Effector CD8-positive, alpha-beta T cell (primary cell): ENCODE measurements around the gene GRIPAP1.

ENCODE experiments used
- DNase-seq: peaks from one replicate; lab custom pipeline; 2025; lab: John Stamatoyannopoulos, UW
- total RNA-seq, 4 experiments: gene quantifications; one replicate each; lab custom pipeline; 2026; lab: John Stamatoyannopoulos, UW

GRIPAP1 gene, protein sequence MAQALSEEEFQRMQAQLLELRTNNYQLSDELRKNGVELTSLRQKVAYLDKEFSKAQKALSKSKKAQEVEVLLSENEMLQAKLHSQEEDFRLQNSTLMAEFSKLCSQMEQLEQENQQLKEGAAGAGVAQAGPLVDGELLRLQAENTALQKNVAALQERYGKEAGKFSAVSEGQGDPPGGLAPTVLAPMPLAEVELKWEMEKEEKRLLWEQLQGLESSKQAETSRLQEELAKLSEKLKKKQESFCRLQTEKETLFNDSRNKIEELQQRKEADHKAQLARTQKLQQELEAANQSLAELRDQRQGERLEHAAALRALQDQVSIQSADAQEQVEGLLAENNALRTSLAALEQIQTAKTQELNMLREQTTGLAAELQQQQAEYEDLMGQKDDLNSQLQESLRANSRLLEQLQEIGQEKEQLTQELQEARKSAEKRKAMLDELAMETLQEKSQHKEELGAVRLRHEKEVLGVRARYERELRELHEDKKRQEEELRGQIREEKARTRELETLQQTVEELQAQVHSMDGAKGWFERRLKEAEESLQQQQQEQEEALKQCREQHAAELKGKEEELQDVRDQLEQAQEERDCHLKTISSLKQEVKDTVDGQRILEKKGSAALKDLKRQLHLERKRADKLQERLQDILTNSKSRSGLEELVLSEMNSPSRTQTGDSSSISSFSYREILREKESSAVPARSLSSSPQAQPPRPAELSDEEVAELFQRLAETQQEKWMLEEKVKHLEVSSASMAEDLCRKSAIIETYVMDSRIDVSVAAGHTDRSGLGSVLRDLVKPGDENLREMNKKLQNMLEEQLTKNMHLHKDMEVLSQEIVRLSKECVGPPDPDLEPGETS
- total RNA-seq, result 125 to 145 (median 131) reads per million in 4 experiments

DNA sequence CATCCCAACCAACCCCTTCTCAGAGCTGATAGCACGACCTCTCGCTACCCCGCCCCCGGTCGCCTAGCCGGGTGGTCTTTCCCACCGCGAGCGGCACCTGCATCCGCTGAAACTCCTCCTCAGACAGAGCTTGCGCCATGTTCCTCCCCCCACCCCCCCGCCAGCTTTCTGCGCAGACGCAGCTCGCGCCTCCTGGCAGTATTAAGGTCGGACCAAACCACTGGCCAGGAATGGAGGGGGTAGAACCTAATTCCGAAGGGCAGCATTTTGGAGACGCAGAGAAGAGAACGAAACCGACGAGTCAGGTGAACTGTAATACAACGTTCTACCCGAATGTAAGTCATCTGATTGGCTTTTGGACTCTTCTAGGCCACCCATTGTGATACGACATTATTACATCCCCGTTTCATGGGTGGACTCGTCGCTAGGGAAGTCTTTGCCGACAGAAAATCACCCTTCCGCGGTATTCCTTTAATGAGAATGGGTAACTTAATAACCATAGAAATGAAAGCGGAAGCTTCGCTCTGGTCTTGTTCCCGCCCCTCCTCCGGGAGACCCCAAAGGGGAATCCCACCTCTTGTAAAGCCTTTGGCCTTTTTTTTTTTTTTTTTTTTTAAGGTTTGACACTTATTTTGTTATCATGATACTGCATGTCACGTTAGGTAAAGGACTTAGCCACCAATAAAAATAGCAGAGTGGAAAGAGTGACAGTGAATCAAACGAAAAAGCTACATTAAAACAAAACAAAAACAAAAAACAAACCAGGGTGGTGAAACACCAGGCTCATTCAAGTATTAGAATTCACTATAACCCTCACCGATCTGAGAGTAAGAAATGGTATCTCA, at the start of gene GRIPAP1:
GRIPAP1 (minus strand) TSS at position 174 of the 845 bp plus-strand sequence; CDS start at position 139, 35 bp downstream.
- peak; percentile 74 for DNase-seq

DNA sequence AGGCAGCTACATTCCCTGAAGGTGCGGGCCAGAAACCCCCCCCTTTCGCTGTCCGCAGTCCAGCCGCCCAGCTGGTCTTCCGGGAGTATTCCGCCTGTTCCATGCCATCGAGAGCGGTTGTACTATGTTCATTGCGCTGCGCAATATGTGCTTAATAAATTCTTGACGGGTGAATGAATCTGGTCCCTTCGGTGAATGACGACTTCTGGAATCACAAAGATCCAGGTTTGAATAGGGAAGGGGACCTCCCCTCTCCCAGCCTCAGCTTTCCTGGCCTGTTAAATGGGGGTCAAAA, 41.9 kb upstream of the GRIPAP1 start:
- no peak for DNase-seq

DNA sequence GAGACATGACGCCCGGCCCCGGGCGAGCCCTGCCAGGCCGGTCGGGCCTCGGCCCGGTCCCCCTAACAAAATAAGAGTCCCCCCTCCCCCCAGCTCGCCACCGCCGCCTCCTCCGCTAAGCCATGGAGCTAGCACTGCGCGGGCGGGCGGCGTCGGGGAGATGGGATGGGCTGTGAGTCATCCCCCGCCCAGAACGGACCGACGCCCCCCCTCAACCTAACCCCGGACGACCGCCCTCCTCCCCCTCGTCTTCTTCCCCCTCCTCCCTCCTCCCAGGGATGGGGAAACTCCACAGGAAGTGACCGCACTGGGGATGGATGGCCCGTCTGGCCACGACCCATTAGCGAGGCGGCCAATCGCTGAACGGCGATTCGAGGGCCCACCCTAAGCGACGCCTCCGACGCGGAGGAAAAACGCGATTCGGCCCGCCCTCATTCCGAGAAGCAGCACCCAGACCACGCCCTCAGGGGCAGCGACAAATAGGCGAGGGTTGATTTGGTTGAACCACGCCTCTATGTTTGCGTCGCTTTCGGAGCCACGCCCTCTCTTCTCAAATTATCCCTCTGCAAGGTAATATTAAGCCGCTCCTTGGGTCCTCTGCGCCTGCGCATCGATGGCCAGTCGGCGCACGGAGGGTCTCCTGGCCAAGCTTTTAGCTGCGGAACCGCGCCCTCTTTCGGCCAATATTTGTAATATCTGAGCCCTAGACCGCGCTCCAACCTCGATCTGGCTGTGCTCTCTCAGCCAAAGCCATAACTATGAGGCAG, 41.3 kb upstream of the GRIPAP1 start, which contains the start of gene TFE3:
TFE3 (minus strand) TSS at position 138 of the 767 bp plus-strand sequence; CDS start at position 7, 131 bp downstream.
- peak; percentile 93 for DNase-seq

DNA sequence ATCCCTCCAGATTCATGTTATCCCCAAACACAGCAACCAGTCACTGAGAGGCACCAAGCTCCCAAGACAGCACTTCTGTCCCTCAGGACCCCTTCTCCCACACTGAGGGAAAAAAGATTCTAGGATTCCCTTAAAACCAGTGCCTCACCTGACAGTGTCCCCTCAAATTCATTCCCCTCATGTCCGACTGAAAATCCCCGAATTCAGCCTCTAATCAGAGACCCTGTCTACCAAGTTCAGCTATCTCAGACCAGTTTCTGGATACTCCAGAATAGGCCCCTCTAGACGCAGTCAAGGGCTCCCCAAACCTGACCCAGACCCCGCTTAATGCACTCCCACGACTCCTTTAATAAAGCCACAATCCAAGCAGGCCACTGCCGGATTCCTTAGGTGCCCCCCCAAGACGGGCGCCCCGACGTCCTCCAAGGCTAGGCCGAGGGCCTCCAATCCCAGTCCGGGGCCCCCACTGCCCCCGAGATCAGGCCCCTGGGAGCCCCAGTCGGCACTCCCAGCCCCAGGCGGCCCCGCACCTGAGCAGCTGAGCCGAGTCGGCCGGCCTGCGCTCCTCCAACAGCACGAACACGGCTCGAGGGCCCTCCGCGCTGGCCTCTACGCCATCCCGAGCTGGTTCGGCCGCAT, 40.6 kb upstream of the GRIPAP1 start:
- DNase-seq, result no peak

- no peak for DNase-seq
These were observed 39.9 kb upstream of the GRIPAP1 start for GRCh38 chrX:49041744-49042580.

GRCh38 chrX:49040376-49040955, 38.4 kb upstream of the GRIPAP1 start:
- DNase-seq, result no peak

DNA sequence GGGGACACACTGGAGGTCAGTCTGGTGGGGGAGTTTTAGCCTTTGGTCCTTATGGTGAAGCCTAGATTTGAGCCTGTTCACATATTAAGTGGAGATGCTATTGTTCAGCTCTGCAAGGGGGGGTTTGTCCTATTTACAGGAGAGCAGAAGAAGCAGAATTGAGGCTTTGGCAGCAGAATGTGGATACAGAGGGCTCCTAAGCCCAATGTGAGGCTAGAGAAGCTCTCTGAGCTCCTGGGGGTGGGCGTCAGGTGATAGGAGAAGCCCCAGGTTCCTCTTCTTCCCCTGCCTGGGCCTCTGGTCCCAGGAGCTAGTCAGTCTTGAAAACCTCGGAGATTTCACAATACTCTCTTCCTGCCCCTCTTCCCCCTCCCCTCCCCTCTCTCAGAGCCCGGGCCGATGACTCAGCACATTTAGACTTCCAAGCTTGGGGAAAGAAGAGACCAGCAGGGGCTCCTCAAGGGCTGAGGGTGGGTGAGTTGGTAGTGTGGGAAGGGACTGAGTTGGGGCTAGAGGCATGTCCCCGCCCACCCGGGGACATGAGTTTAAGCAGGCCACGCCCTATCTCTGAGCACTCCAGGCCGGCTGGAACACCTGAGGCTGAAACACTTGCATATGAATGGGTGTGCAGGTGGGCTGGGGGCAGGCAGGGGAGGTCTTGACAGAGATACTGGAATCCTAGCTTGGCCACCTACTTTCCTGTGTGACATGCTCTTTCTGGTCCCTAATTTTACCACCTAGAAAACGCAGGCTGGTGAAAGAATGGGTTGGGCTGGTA, 37.7 kb upstream of the GRIPAP1 start:
- DNase-seq, result peak; percentile 1

DNA sequence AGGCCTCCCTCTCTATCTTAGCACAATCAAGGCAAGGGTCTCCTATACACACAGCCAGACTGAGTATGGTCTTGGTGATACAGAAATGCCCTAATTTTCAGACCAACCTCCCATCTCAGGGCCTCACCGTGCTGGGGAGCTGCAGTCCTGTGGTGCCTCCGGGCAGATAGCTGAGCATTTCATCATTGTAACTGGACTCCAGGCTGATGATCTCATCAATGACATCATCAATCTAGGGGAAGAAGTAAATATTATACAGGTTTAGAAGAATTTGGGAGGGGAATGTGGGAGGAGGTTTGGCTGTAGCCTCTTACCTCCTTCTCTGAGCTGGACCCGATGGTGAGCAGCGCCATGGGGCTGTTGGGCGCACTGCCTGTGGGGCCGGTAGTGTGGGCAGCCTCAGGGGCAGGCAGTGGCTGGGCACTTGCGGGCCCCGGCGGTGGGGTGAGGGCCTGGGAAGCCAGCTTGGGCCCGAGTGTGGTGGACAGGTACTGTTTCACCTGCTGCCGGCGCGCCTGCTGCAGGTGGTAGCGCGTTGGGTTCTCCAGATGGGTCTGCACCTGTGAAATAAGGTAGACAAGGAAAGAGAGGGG, 35.9 kb upstream of the GRIPAP1 start:
- no peak for DNase-seq

- no peak for DNase-seq
These were observed 28.2 kb upstream of the GRIPAP1 start for GRCh38 chrX:49030283-49030682.

GRCh38 chrX:49029876-49030275, 27.8 kb upstream of the GRIPAP1 start:
- no peak for DNase-seq

DNA sequence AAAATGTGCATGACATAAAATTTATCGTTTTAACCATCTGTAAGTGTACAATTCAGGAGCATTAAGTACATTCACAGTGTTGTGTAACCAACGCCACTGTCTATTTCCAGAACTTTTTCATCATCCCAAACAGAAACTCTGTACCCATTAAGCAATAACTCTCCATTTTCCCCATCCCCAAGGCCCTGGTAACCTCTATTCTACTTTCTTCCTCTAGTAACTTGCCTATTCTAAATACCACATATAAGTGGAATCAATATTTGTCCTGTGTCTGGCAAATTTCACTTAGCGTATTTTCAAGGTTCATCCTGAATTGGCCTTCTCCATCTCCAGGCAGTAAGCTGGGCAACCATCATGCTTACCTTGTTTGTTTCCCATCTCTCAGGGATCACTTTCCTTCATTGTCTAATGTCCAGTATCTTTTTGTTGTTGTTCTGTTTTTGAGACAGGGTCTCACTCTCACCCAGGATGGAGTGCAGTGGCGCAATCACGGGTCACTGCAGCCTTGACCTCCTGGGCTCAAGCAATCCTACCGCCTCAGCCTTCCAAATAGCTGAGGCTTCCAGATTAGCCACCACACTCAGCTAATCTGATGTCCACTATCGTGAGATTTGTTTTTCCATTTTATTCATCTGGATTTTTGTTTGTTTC, 17.7 kb upstream of the GRIPAP1 start:
- no peak for DNase-seq

DNA sequence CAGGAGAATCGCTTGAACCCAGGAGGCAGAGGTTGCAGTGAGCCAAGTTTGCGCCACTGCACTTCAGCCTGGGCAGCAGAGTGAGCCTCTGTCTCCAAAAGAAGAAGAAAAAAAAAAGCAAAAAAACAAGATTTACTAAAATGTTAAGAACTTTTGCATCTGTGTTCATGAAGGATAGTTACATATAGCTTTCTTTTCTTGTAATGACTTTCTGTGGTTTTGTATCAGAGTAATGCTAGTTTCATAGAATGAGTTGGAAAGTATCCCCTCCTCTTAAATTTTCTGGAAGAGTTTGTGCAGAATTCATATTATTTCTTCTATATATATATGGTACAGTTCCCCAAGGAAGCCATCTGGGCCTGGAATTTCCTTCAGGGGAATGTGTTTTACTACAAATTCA, 17.0 kb upstream of the GRIPAP1 start:
- no peak for DNase-seq

GRCh38 chrX:49003696-49004095, 1.6 kb upstream of the GRIPAP1 start:
- no peak for DNase-seq

- DNase-seq, result peak; percentile 46
These were observed 458 bp downstream of the GRIPAP1 start for GRCh38 chrX:49001521-49002090.

DNA sequence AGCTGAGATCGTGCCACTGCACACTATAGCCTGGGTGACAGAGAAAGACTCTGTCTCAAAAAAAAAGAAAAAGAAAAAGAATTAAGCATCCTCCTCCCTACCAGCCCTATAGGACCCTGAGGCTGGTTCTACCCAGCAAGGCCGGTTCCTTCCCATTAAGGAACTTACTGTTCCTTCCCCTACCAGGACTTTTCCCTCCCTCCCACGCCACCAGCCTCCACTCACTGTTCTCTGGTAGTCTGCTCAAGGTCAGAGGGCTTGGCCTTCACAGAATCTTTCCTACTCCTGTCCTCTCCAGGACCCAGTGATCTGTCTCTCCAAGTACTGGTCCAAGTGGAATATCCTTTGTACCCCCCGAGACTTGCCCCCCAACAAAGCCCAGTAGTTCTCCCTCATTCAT, 1.4 kb downstream of the GRIPAP1 start:
- no peak for DNase-seq

GRCh38 chrX:48999030-48999429, 3.0 kb downstream of the GRIPAP1 start:
- no peak for DNase-seq

DNA sequence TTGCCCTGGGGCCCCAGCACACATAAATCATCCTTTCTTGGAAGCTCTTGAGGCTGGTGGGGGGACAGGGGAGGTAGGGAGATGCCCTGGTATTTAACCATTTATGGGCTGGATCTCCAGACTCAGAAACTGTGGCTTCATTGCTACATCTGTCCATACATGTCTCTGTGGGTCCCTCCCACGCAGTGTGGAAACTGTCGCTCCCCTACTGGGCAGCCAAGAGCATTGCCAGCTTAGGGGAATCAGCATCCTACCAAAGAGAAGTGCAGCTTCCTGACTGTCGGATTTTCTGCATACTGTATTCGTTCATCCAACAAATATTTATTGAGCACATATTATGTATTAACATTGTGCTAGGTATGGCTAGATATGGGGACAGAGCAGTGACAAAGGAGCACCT, 3.7 kb downstream of the GRIPAP1 start:
- no peak for DNase-seq
